HG03439 (cell line): ENCODE data around the gene ACSS3.

Source experiments
- ATAC-seq: cut with Tn5 transposase; IDR thresholded peaks from one replicate; pipeline ENCODE4 v1.9.1; 2021; ENCODE audit warnings: mild to moderate bottlenecking, moderate library complexity; ENCODE audit not compliant: unreplicated experiment

Gene ACSS3

GRCh38 chr12:81221681-81222080 is 143.8 kb downstream of the ACSS3 start:
- ATAC-seq, result no peak

GRCh38 chr12:81222846-81223592 is 145.1 kb downstream of the ACSS3 start:
- ATAC-seq, result no peak

GRCh38 chr12:81224626-81225025 is 146.7 kb downstream of the ACSS3 start:
- no peak for ATAC-seq

GRCh38 chr12:81229759-81230158 is 151.9 kb downstream of the ACSS3 start:
- no peak for ATAC-seq

GRCh38 chr12:81231574-81232368 is 153.9 kb downstream of the ACSS3 start:
- ATAC-seq, result no peak

GRCh38 chr12:81245458-81245857 is 167.6 kb downstream of the ACSS3 start:
- no peak for ATAC-seq

GRCh38 chr12:81245907-81246570 is 168.2 kb downstream of the ACSS3 start:
- no peak for ATAC-seq

- ATAC-seq, result no peak
These were observed 172.1 kb downstream of the ACSS3 start for GRCh38 chr12:81249976-81250375.

GRCh38 chr12:81252228-81252627 is 174.3 kb downstream of the ACSS3 start:
- ATAC-seq, result no peak

- ATAC-seq, result no peak
These were observed 175.5 kb downstream of the ACSS3 start for GRCh38 chr12:81253360-81253759.

- ATAC-seq, result no peak
These were observed 177.6 kb downstream of the ACSS3 start for GRCh38 chr12:81255456-81255855.

- no peak for ATAC-seq
These were observed 178.1 kb downstream of the ACSS3 start for GRCh38 chr12:81255947-81256346.

- no peak for ATAC-seq
These were observed 180.2 kb downstream of the ACSS3 start for GRCh38 chr12:81257947-81258551.

GRCh38 chr12:81259360-81259759 is 181.5 kb downstream of the ACSS3 start:
- no peak for ATAC-seq

GRCh38 chr12:81261508-81262207 is 183.8 kb downstream of the ACSS3 start:
- no peak for ATAC-seq

- no peak for ATAC-seq
These were observed 185.2 kb downstream of the ACSS3 start for GRCh38 chr12:81263072-81263471.

- no peak for ATAC-seq
These were observed 192.5 kb downstream of the ACSS3 start for GRCh38 chr12:81270385-81270784.

GRCh38 chr12:81274637-81275529 is 197.0 kb downstream of the ACSS3 start:
- no peak for ATAC-seq

- ATAC-seq, result no peak
These were observed 206.3 kb downstream of the ACSS3 start for GRCh38 chr12:81284137-81284536.

GRCh38 chr12:81288651-81289050 is 210.8 kb downstream of the ACSS3 start:
- no peak for ATAC-seq
